B cell (primary cell): ENCODE results near the gene CASR. TPM values are rescaled to one million over a fixed set of nuclear protein-coding genes. Genes with fewer than 3 reads are reported as not detected.
A peak's percentile ranks its signal among the peaks of the same experiment; 100 is the strongest.

Source experiments
- ATAC-seq: fragments of 200-7000 bp; cut with Tn5 transposase; one replicate; pipeline ENCODE4 v1.10.0; 2021; ENCODE audit warnings: low read depth, mild to moderate bottlenecking, moderate number of reproducible peaks, moderate library complexity
- CTCF ChIA-PET: fragments of 350-600 bp; sonication (Branson Sonifier 250); formaldehyde crosslinking; loops from one replicate; lab custom pipeline; 2021; ENCODE audit warnings: antibody characterized with exemption, inconsistent platforms; lab: Charles Lee
- POLR2A ChIA-PET: fragments of 350-600 bp; sonication (Branson Sonifier 250); formaldehyde crosslinking; loops from one replicate; lab custom pipeline; 2021; ENCODE audit warnings: antibody characterized with exemption; lab: Charles Lee
- DNase-seq: peaks from one replicate; pipeline ENCODE4 v3.0.0; 2013
- H2AFZ ChIP-seq: 2 replicates; pipeline ENCODE4 v1.6.1; 2012; ENCODE audit warnings: mild to moderate bottlenecking, low read depth, low read length; ENCODE audit not compliant: insufficient read depth, poor library complexity, severe bottlenecking
- H3K27ac ChIP-seq, 2 donors: 1 replicate in 1 of 2; 2 replicates in 1 of 2; pipeline ENCODE4 v1.5.1; 2012 to 2013; ENCODE audit warnings: low read length in 2 of 2, mild to moderate bottlenecking in 2 of 2, moderate library complexity in 1 of 2
- H3K27me3 ChIP-seq, 4 experiments: fragments of 200-600 bp in 1 of 4; sonication (generic) in 1 of 4; replicated peaks in 1 of 4; 1 replicate in 2 of 4; 2 replicates in 2 of 4; pipeline versions ENCODE4 v1.6.1 to v1.7.0; 2013 to 2016; ENCODE audit warnings: low read length in 3 of 4, mild to moderate bottlenecking in 2 of 4, mixed read lengths in 1 of 4, moderate library complexity in 1 of 4; ENCODE audit not compliant: insufficient read depth in 4 of 4, control insufficient read depth in 3 of 4; ENCODE audit errors: control extremely low read depth in 1 of 4
- H3K36me3 ChIP-seq, 2 experiments: replicated peaks in 1 of 2; 1 replicate in 1 of 2; 2 replicates in 1 of 2; pipeline versions ENCODE4 v1.6.1 to v1.7.1; 2013; ENCODE audit warnings: low read length in 1 of 2; ENCODE audit not compliant: insufficient read depth in 2 of 2, control insufficient read depth in 1 of 2; ENCODE audit errors: control extremely low read depth in 1 of 2, extremely low read depth in 1 of 2
- H3K4me1 ChIP-seq, 2 donors: fragments of 200-600 bp in 1 of 2; sonication (generic) in 1 of 2; 1 replicate in 1 of 2; 2 replicates in 1 of 2; pipeline versions ENCODE4 v1.5.1 to v1.6.1; 2013 to 2017; ENCODE audit warnings: low read length in 2 of 2; ENCODE audit not compliant: control insufficient read depth in 2 of 2, insufficient read depth in 2 of 2
- H3K4me2 ChIP-seq: replicated peaks from 2 replicates; pipeline ENCODE3; 2012; ENCODE audit warnings: mild to moderate bottlenecking, low read depth, low read length; ENCODE audit not compliant: poor library complexity, severe bottlenecking
- H3K4me3 ChIP-seq, 5 experiments: fragments of 200-600 bp in 1 of 5; sonication (generic) in 1 of 5; 1 replicate in 3 of 5; 2 replicates in 2 of 5; pipeline versions ENCODE4 v1.5.1 to v1.7.0; 2011 to 2016; ENCODE audit warnings: low read length in 4 of 5, mild to moderate bottlenecking in 4 of 5, low read depth in 2 of 5, control low read depth in 1 of 5, moderate library complexity in 1 of 5; ENCODE audit not compliant: insufficient read depth in 1 of 5; ENCODE audit errors: control extremely low read depth in 1 of 5, extremely low read depth in 1 of 5
- H3K79me2 ChIP-seq: fragments of 200-600 bp; sonication (generic); one replicate; pipeline ENCODE4 v1.6.0; 2016; ENCODE audit warnings: low read length; ENCODE audit not compliant: control insufficient read depth, insufficient read depth
- H3K9ac ChIP-seq: fragments of 200-600 bp; sonication (generic); 2 replicates; pipeline ENCODE4 v1.6.1; 2017; ENCODE audit warnings: mild to moderate bottlenecking, low read length, moderate library complexity
- H3K9me3 ChIP-seq, 3 donors: one replicate each; pipeline versions ENCODE4 v1.6.1 to v1.7.1; 2013; ENCODE audit warnings: low read length in 2 of 3; ENCODE audit not compliant: control insufficient read depth in 2 of 3, insufficient read depth in 1 of 3; ENCODE audit errors: control extremely low read depth in 1 of 3
- H4K20me1 ChIP-seq: 2 replicates; pipeline ENCODE4 v1.6.0; 2012; ENCODE audit warnings: mild to moderate bottlenecking, low read length; ENCODE audit not compliant: insufficient read depth, control insufficient read depth, poor library complexity, severe bottlenecking
- H3K27ac Mint-ChIP-seq: one replicate; pipeline ENCODE4 v1.8.0; 2021; ENCODE audit warnings: mixed read lengths
- H3K27me3 Mint-ChIP-seq: one replicate; pipeline ENCODE4 v1.8.0; 2021; ENCODE audit warnings: mixed read lengths
- H3K4me1 Mint-ChIP-seq: one replicate; pipeline ENCODE4 v1.8.0; 2021; ENCODE audit warnings: mixed read lengths
- H3K4me3 Mint-ChIP-seq: one replicate; pipeline ENCODE4 v1.8.0; 2021; ENCODE audit warnings: mixed read lengths
- H3K9me3 Mint-ChIP-seq: one replicate; pipeline ENCODE4 v1.8.0; 2022; ENCODE audit warnings: mixed read lengths; ENCODE audit not compliant: insufficient read depth
- CTCF ChIP-seq: fragments of 200-600 bp; IDR thresholded peaks from one replicate; pipeline ENCODE4 v1.8.0; 2022; ENCODE audit warnings: antibody characterized with exemption, mild to moderate bottlenecking
- EZH2 ChIP-seq: IDR thresholded peaks from 2 replicates; pipeline ENCODE4 v1.6.1; 2012; ENCODE audit warnings: borderline replicate concordance, low read depth, mild to moderate bottlenecking, moderate library complexity, low read length; ENCODE audit not compliant: insufficient read depth, poor library complexity, severe bottlenecking
- WGBS: methylation state at CpG from one replicate; pipeline ENCODE4 v1.1.5; 2013; ENCODE audit warnings: missing lambda C conversion rate; ENCODE audit not compliant: insufficient coverage; 5-methylcytosine and 5-hydroxymethylcytosine counted together
- intact Hi-C: fragments of 100-400 bp; cut with micrococcal nuclease; formaldehyde crosslinking; loops from one replicate; pipeline ENCODE4 v1.10.0; 2022
- polyA plus RNA-seq: library from polyadenylated mRNA; depleted of rRNA; stranded (reverse); fragments of >200 nt; gene quantifications from 2 replicates; pipeline ENCODE4 v1.2.3, GENCODE V29; 2012
- total RNA-seq, 2 donors: library from RNA; stranded (reverse); fragments of 120-200 nt in 1 of 2; gene quantifications; 1 replicate in 1 of 2; 2 replicates in 1 of 2; pipeline versions ENCODE4 v1.2.3 to v1.2.4, GENCODE V29; 2013 to 2022

Gene CASR
- total and polyA plus RNA-seq, 2 donors (not counting 1 experiment from before 2014, with no cell fraction given) = not detected

- Histone ChIP-seq H3K27me3 (peaks cover 0 to 4% (median 0%) of the 10 kb centered on the region in 4 experiments), H3K9ac (no peak overlapping the region), H3K4me1 (peaks cover 13 to 14% of the 10 kb centered on the region in 2 donors), H3K36me3 (no peaks in the 10 kb centered on the region), H3K4me2 (no peak overlapping the region), H4K20me1 (no peaks in the 10 kb centered on the region), H2AFZ (peak overlapping the region; percentile 32), H3K27ac (no peak overlapping the region), H3K79me2 (no peaks in the 10 kb centered on the region), H3K9me3 (no peaks in the 10 kb centered on the region), H3K4me3 (no peak overlapping the region)
- Mint-ChIP-seq H3K9me3 (no peaks in the 10 kb centered on the region), H3K4me1 (peaks cover 9% of the 10 kb centered on the region), H3K27ac (no peak overlapping the region), H3K27me3 (no peaks in the 10 kb centered on the region), H3K4me3 (no peak overlapping the region)
- ChIA-PET CTCF (no interaction called here), POLR2A (no interaction called here)
- ATAC-seq (no peak), DNase-seq (no peak)
- 74% methylated on average over 5 of the region's 6 CpGs for WGBS
- intact Hi-C loops = no loop called here
- no peak for TF ChIP-seq EZH2
- TF ChIP-seq CTCF = no peak
Measured at GRCh38 chr3:122294359-122294758, 110.9 kb downstream of the CASR start.

- POLR2A ChIA-PET = no interaction called here
- H3K79me2 ChIP-seq = no peaks in the 10 kb centered on the region
- Mint-ChIP-seq H3K4me3 (no peak overlapping the region), H3K27ac (no peak overlapping the region), H3K9me3 (no peaks in the 10 kb centered on the region), H3K27me3 (no peaks in the 10 kb centered on the region), H3K4me1 (peaks cover 9% of the 10 kb centered on the region)
- H2AFZ ChIP-seq = peak overlapping the region; percentile 32
- peak; percentile 19 for DNase-seq
- TF ChIP-seq EZH2 (no peak), CTCF (no peak)
- intact Hi-C loops = loop anchor here (5.0 kb wide), 1 partner anchor 193 kb away; no protein-coding TSS in a partner anchor
- no peaks in the 10 kb centered on the region for H3K36me3 ChIP-seq
- H3K4me2 ChIP-seq = peak overlapping the region; percentile 4
- 100% methylated on average over 2 of the region's 5 CpGs for WGBS
- peaks cover 0 to 7% (median 7%) of the 10 kb centered on the region in 3 donors for H3K9me3 ChIP-seq
- no peaks in the 10 kb centered on the region for H3K27me3 ChIP-seq
- ATAC-seq = no peak
- no peak overlapping the region for H3K4me3 ChIP-seq
- peaks cover 13 to 14% of the 10 kb centered on the region in 2 donors for H3K4me1 ChIP-seq
- H3K9ac ChIP-seq = no peak overlapping the region
- no peaks in the 10 kb centered on the region for H4K20me1 ChIP-seq
- H3K27ac ChIP-seq = peak overlapping the region in 1 of 2 donors; percentile 21
- CTCF ChIA-PET = no interaction called here
Measured at GRCh38 chr3:122295266-122296062, 112.0 kb downstream of the CASR start.
